Mammary epithelial cell (primary cell): ENCODE results near the gene CELF4.

Experiments used
- CTCF ChIP-seq, 2 donors: IDR thresholded peaks in 1 of 2; conservative IDR thresholded peaks in 1 of 2; 2 replicates each; pipeline ENCODE4 v1.5.1; 2011 to 2012; ENCODE audit warnings: inconsistent platforms in 2 of 2, low read length in 2 of 2, mild to moderate bottlenecking in 2 of 2, control low read depth in 1 of 2, low read depth in 1 of 2; ENCODE audit not compliant: insufficient read depth in 1 of 2; ENCODE audit errors: extremely low read depth in 1 of 2
- EZH2 ChIP-seq: IDR thresholded peaks from 2 replicates; pipeline ENCODE4 v1.6.1; 2012; ENCODE audit warnings: low read length, inconsistent platforms, borderline replicate concordance

GRCh38 chr18:37577051-37577611 is 11.5 kb upstream of the CELF4 start:
- TF ChIP-seq CTCF (conservative IDR thresholded peaks at IDR 0.05 in 1 of 2, IDR thresholded peaks at IDR 0.05 in 1 of 2; ENCODE audit: extremely low read depth in 1 of 2, insufficient read depth in 1 of 2, low read depth in 1 of 2, low read length in 2 of 2) = no peak
- TF ChIP-seq EZH2 = no peak
